ENCODE measurements around the gene C11orf42. TPM values are rescaled to one million over a fixed set of nuclear protein-coding genes. Genes with fewer than 3 reads are reported as not detected.

C11orf42 gene
- total RNA-seq, 1 donor from 2014 or later, result not detected

DNA sequence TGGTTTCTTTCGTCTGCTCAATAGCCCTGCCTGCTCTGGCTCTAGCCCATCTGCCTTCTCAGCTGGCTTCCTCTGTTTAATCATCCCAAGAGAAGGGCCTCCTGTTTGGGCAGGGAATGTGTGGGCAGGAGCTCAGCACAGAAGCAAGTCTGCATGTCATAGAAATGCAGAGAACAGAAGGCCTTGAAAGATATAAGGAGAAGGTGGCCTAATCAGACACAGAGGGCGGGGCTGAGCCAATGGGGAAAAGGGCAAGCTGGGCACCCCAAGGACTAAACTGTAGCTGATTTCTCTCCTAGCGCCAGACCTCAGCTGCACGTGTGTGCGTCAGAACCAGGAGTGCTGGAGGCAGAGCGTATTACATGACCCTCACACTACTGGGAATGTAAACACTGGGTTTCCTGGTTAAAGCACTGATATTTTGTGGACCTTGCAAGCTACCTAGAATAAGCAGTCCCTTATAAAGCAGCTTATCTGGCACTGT is 46.7 kb downstream of the C11orf42 start:
- DNase-seq (ENCODE audit: low spot score in 2 of 2) (no peak), FAIRE-seq (no peak)

GRCh38 chr11:6253197-6253596 is 47.8 kb downstream of the C11orf42 start:
- DNase-seq (ENCODE audit: low spot score in 2 of 2) (no peak), FAIRE-seq (no peak)

DNA sequence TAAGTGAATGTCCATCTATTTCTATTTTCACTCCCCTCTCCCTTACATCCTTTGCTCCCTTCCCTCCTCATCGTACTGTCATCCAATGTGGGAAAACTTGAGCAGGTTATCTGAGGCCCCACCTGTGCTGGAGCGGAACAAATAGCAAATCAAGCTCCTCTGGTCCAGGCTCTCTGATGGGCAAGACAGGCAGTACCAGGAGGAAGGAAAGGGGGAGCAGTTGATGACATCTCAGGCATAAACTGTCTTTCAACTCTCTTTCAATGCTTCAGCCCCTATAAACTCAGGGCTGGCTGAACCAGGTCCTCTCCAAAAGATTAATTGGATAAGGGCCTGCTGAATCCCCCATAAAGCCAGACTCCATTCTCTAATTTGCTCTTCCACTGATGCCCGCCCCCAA is 52.8 kb downstream of the C11orf42 start:
- DNase-seq (ENCODE audit: low spot score in 2 of 2), result no peak

DNA sequence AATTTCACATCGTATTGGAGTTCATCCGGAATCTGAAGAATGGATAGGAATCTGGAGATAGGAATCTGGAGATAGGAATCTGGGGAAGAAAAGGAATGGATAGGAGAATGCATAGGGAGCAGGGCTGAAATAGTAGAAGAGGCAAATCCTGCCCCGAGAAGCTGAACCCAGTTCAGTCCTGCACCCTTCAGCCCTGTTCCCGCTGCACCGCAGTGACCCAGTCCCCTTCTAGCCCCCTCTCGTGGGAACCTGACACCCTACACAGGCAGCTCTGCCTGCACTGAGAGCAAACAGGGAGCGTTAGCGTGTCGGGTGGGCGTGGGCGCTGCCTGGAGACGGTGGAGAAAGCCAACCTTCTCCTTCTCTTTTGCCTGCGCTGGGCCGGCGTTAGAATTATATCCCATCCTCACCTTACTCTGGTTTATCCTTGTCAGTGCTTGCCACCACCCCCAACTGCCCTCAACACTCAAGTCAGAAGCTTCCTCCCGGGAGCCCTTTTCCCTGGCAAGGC is 53.3 kb downstream of the C11orf42 start:
- FAIRE-seq (no peak), DNase-seq (ENCODE audit: low spot score in 2 of 2) (no peak)

More for the DNA sequence above, 52.8 kb downstream of the C11orf42 start:
- FAIRE-seq, result no peak

- no peak for DNase-seq (ENCODE audit: low spot score in 2 of 2)
- FAIRE-seq, result no peak
Observed at GRCh38 chr11:6260207-6260726, 54.9 kb downstream of the C11orf42 start.

Other genes starting within 250 kb of the C11orf42 start
- gene OR56A5, start 237.1 kb upstream of the C11orf42 start, total RNA-seq, result not detected
- 0.41 TPM for gene OR52L1, start 218.6 kb upstream of the C11orf42 start, total RNA-seq
- under 0.01 TPM for gene OR56A4, start 198.6 kb upstream of the C11orf42 start, total RNA-seq
- under 0.01 TPM for gene OR56A1, start 174.8 kb upstream of the C11orf42 start, total RNA-seq
- gene OR56B4, start 97.9 kb upstream of the C11orf42 start, total RNA-seq, result not detected
- gene OR52B2, start 35.2 kb upstream of the C11orf42 start, total RNA-seq, result not detected
- not detected for gene OR52W1, start 6.3 kb upstream of the C11orf42 start, total RNA-seq
- gene FHIP1B, start 29.1 kb downstream of the C11orf42 start, total RNA-seq, result 19.6 TPM
- 0.41 TPM for gene CNGA4, start 33.5 kb downstream of the C11orf42 start, total RNA-seq
- gene CCKBR, start 54.3 kb downstream of the C11orf42 start, total RNA-seq, result 5.7 TPM
- gene CAVIN3, start 114.9 kb downstream of the C11orf42 start, total RNA-seq, result 7.3 TPM
- gene SMPD1, start 184.9 kb downstream of the C11orf42 start, total RNA-seq, result 10.2 TPM
- 293 TPM for gene APBB1, start 213.5 kb downstream of the C11orf42 start, total RNA-seq
- 0.82 TPM for gene HPX, start 235.4 kb downstream of the C11orf42 start, total RNA-seq

All from frontal cortex (tissue), 4 donors.